Activated CD8-positive, alpha-beta T cell treated with anti-CD3 and anti-CD28 coated beads for 36 hours (primary cell): ENCODE measurements around the gene PRR5. TPM values are rescaled to one million over a fixed set of nuclear protein-coding genes. Genes with fewer than 3 reads are reported as not detected.

Experiments
- ATAC-seq: fragments of 200-7000 bp; cut with Tn5 transposase; one replicate; pipeline ENCODE4 v1.10.0; 2021; ENCODE audit warnings: mild to moderate bottlenecking, moderate library complexity
- CTCF ChIA-PET: fragments of 350-600 bp; sonication (Branson Sonifier 250); formaldehyde crosslinking; loops from one replicate; lab custom pipeline; 2021; ENCODE audit warnings: antibody characterized with exemption; lab: Charles Lee
- POLR2A ChIA-PET: fragments of 350-600 bp; sonication (Branson Sonifier 250); formaldehyde crosslinking; loops from one replicate; lab custom pipeline; 2021; ENCODE audit warnings: antibody characterized with exemption; lab: Charles Lee
- DNase-seq: peaks from one replicate; pipeline ENCODE4 v3.0.0-alpha.2; 2020
- H3K27ac Mint-ChIP-seq: one replicate; pipeline ENCODE4 v1.8.0; 2021; ENCODE audit warnings: mild to moderate bottlenecking, mixed read lengths
- H3K27me3 Mint-ChIP-seq: one replicate; pipeline ENCODE4 v1.8.0; 2021; ENCODE audit warnings: mixed read lengths
- H3K36me3 Mint-ChIP-seq: one replicate; pipeline ENCODE4 v1.8.0; 2021; ENCODE audit warnings: low read depth, mixed read lengths
- H3K4me1 Mint-ChIP-seq: one replicate; pipeline ENCODE4 v1.8.0; 2021; ENCODE audit warnings: low read depth, mixed read lengths
- H3K4me3 Mint-ChIP-seq: one replicate; pipeline ENCODE4 v1.8.0; 2021; ENCODE audit warnings: mild to moderate bottlenecking, moderate library complexity, mixed read lengths
- H3K9me3 Mint-ChIP-seq: one replicate; pipeline ENCODE4 v1.8.0; 2021; ENCODE audit warnings: mixed read lengths
- intact Hi-C: fragments of 100-400 bp; cut with micrococcal nuclease; formaldehyde crosslinking; loops from one replicate; pipeline ENCODE4 v1.10.0; 2022
- total RNA-seq, 2 experiments: library from RNA; stranded (reverse); gene quantifications; one replicate each; pipeline ENCODE4 v1.2.3, GENCODE V29; 2021
- TF ChIP-seq, protein P1 (sequence below): fragments of 200-600 bp; IDR thresholded peaks from one replicate; pipeline ENCODE4 v1.8.0; 2022; ENCODE audit warnings: antibody characterized with exemption, mild to moderate bottlenecking

The PRR5 gene
- total RNA-seq, 2 experiments from 2014 or later: 26.8 to 27.3 TPM

DNA sequence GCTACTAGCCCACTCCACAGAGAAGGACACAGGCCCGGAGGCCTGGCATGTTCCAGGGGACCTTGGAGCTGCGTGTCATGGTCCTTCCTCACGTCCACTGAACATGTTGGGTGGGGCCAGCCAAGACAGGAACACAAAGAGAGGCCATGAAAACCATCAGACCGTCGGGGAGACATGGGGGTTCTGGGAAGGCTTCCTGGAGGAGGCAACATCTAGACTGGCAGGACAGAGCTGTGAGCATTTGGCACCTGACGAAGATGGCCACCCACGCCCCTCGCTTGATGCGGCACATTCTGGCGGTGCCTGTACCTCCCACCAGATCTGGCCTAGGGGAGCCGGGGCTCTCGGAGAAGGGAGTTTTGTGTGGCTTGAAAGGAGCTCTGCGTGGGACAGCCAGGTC lies 25.7 kb downstream of the PRR5 start:
- H3K27ac Mint-ChIP-seq: no peak overlapping the region
- POLR2A ChIA-PET: no interaction called here
- no peak for ATAC-seq
- CTCF ChIA-PET: no interaction called here
- peaks cover 13% of the 10 kb centered on the region for H3K36me3 Mint-ChIP-seq
- H3K4me1 Mint-ChIP-seq: peaks cover 23% of the 10 kb centered on the region
- H3K9me3 Mint-ChIP-seq: no peaks in the 10 kb centered on the region
- TF ChIP-seq, protein P1, sequence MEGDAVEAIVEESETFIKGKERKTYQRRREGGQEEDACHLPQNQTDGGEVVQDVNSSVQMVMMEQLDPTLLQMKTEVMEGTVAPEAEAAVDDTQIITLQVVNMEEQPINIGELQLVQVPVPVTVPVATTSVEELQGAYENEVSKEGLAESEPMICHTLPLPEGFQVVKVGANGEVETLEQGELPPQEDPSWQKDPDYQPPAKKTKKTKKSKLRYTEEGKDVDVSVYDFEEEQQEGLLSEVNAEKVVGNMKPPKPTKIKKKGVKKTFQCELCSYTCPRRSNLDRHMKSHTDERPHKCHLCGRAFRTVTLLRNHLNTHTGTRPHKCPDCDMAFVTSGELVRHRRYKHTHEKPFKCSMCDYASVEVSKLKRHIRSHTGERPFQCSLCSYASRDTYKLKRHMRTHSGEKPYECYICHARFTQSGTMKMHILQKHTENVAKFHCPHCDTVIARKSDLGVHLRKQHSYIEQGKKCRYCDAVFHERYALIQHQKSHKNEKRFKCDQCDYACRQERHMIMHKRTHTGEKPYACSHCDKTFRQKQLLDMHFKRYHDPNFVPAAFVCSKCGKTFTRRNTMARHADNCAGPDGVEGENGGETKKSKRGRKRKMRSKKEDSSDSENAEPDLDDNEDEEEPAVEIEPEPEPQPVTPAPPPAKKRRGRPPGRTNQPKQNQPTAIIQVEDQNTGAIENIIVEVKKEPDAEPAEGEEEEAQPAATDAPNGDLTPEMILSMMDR: no peak
- intact Hi-C loops: loop anchor here (2.0 kb wide), 1 partner anchor 29 kb away; no protein-coding TSS in a partner anchor
- H3K4me3 Mint-ChIP-seq: no peak overlapping the region
- DNase-seq: no peak
- no peaks in the 10 kb centered on the region for H3K27me3 Mint-ChIP-seq

DNA sequence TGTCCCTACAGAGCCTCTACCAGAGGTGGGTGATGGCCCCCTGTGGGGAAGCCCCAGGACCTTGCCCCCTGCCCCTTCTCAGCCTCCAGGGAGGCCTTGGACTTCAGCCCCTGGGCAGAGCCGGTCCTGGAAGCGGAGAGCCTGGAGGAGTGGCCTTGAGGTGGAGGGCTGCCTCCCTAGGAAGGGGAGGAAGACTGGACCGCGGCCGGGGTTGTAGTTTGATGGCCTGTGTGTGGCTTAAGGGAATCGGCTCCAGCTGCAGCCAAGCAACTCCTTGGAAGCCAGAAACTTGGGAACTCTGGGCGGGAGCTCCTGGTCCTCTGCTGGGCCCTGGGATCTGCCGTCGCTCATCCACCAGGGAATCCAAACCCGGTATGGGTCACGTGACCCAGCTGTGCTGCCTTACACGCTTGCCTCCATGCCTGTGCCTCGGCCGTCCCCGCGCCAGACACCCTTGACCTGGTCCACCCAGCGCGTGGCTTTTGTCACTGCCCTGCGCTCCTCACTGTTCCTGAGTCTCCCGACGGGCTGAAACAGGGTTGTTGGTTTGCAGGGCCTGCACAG lies 26.8 kb downstream of the PRR5 start:
- H3K9me3 Mint-ChIP-seq: no peaks in the 10 kb centered on the region

DNA sequence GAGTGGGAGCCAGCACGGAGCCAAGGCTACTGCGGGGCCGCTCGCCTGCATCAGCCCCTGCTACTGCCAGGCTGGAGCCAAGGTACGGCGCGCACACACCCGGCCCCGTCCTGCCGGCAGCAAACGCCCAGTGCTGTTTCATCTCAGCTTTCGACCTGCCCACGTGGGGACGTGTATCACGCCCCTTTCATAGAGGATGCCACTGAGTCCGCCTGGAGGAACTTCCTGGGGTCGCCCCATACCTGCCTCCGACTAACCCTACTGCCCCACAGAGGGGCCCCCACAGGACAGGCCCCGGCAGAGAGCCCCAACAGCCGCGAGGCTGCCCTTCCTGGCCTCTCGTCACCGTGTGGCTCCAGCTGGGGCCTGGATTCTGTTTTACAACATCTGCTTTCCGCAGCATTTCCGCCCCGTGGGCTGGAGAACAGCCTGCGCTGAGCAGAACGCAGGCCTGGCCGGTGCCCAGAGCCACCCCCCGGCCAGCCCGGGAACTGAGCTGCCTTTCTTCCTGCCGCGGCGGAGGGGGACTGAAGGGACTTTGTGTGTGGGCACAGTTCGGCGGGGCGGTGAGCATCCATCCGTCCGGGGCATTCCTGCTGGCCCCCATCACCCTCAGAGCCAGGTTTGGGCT lies 27.5 kb downstream of the PRR5 start:
- CTCF ChIA-PET: interaction anchor here (0.9 to 2.7 kb wide), 5 partner anchors 14 to 46 kb away, joined by 3 to 12 read pairs (median 4); no protein-coding TSS in a partner anchor
- no peak overlapping the region for H3K4me3 Mint-ChIP-seq
- H3K4me1 Mint-ChIP-seq: peaks cover 22% of the 10 kb centered on the region
- H3K9me3 Mint-ChIP-seq: no peaks in the 10 kb centered on the region
- TF ChIP-seq, protein P1: no peak
- H3K27me3 Mint-ChIP-seq: no peaks in the 10 kb centered on the region
- H3K36me3 Mint-ChIP-seq: peaks cover 14% of the 10 kb centered on the region
- peak overlapping the region; percentile 34 for H3K27ac Mint-ChIP-seq
- intact Hi-C loops: loop anchor here (2.0 kb wide), 1 partner anchor 31 kb away; no protein-coding TSS in a partner anchor
- ATAC-seq: peak; percentile 74
- POLR2A ChIA-PET: interaction anchor here (0.8 to 1.5 kb wide), 3 partner anchors 15 to 25 kb away, joined by 3 to 4 read pairs (median 3); no protein-coding TSS in a partner anchor
- peak; percentile 59 for DNase-seq

More for the DNA sequence above, 26.8 kb downstream of the PRR5 start:
- Mint-ChIP-seq H3K27ac (peak overlapping the region; percentile 34), H3K36me3 (peaks cover 14% of the 10 kb centered on the region), H3K4me3 (no peak overlapping the region), H3K4me1 (peaks cover 22% of the 10 kb centered on the region), H3K27me3 (no peaks in the 10 kb centered on the region)
- DNase-seq: no peak
- TF ChIP-seq, protein P1: no peak
- POLR2A ChIA-PET: interaction anchor here (0.6 to 1.5 kb wide), 3 partner anchors 24 to 48 kb away, joined by 3 to 4 read pairs (median 3); no protein-coding TSS in a partner anchor
- ATAC-seq: no peak
- intact Hi-C loops: loop anchor here (2.0 kb wide), 1 partner anchor 30 kb away; no protein-coding TSS in a partner anchor
- CTCF ChIA-PET: interaction anchor here (0.9 to 2.3 kb wide), 3 partner anchors 32 to 45 kb away, joined by 3 to 7 read pairs (median 4); no protein-coding TSS in a partner anchor

DNA sequence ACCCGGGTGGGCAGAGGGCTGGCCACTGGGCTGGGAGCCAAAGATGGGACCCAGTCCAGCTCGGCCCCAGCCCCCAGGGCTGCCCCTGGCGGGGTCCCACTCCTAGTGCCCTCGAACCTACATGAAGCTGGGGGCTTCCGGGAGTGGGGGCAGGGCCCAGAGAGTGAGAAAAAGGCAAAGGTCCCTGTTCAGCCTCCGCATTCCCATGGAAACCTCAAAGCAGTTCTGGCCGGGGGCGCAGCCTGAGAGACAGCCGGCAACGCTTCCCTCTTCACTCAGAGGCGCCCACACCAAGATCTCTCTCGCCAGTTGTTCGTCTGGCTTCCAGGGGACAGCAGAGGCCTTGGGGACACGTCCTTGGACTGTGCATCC lies 28.0 kb downstream of the PRR5 start:
- Mint-ChIP-seq H3K4me1 (peaks cover 22% of the 10 kb centered on the region), H3K4me3 (no peak overlapping the region), H3K27me3 (no peaks in the 10 kb centered on the region), H3K27ac (no peak overlapping the region), H3K9me3 (no peaks in the 10 kb centered on the region), H3K36me3 (peaks cover 14% of the 10 kb centered on the region)
- intact Hi-C loops: no loop called here
- ChIA-PET POLR2A (interaction anchor here (1.0 to 1.5 kb wide), 3 partner anchors 14 to 26 kb away, joined by 3 to 5 read pairs (median 4); no protein-coding TSS in a partner anchor), CTCF (interaction anchor here (1.2 to 2.7 kb wide), 4 partner anchors 15 to 46 kb away, joined by 3 to 12 read pairs (median 6); no protein-coding TSS in a partner anchor)
- DNase-seq: no peak
- no peak for ATAC-seq
- TF ChIP-seq, protein P1: no peak
